ENCODE results near the gene ANKS1B.

Gene ANKS1B

DNA sequence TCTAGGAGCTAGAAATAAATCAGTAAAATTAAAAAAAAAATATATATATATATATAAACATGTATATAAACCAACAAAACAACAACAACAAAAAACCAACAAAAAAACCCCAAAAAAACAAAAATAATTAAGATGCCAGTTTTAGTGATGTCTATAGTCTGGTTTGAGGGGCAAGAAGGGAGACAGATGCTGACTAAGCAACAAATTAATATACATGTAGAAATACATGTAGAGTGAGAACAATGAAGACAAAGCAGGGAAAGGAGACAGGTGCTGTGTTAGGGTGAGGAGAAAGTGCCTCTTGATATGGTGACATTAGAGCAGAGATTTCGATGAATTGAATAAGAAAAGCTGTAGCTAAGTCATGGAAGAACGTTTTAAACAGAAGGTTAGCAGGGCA is 861.8 kb downstream of the ANKS1B start:
- DNase-seq (ENCODE audit: low spot score) = no peak

DNA sequence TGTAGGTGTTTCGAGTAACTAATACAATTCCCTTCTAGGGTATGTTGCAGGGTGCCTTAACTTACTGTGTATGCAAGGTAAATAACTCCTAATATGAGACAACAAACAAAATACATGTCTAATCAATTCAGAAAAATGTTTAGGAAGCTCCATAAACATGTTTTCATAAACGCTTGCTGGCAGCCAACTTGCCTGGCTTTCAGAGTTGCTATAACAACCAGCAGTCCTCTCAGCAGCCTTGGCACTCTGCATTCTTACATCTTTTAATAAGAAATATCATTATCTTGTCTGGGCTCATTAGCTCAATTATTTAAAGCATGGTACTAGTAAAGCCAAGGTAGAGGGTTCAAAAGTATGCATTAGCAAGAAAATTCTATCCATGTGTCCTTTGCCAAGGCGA is 862.2 kb downstream of the ANKS1B start:
- no peak for DNase-seq (ENCODE audit: low spot score)

DNA sequence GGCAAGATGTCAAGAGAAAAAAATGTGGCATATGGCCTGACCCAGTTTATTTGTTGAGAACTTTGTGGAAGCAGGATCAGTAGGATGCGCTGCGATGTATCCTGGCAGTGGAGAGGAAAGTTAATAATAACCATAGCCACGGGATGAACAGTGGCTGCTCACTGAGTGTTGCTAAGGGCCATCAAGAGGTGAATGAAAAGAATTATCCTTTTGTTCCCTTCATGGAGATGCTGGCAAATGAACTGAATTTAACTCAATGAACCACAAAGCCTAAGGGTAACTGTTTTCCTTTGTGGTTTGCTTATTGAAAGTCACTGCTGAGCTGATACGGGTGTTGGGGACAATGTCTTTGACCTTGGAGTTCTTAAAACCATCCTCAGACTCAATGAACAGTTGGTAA is 863.2 kb downstream of the ANKS1B start:
- no peak for DNase-seq (ENCODE audit: low spot score)

DNA sequence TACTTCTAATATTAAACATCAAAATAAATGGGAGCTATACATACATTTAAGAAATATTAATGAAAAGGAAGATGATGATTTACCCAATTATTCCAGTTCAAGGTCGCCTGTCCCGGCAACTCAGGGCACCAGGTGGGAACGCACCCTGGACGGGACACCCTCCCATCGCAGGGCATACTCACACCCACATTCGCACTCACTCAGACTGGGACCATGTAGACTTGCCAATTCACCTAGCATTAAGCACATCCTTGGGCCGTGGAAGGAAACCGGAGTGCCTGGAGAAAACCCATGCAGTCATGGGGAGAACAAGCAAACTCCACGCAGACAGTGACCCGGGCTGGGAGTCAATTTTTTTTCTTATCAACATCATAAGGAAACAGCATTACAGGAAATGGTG is 864.8 kb downstream of the ANKS1B start:
- no peak for DNase-seq (ENCODE audit: low spot score)

DNA sequence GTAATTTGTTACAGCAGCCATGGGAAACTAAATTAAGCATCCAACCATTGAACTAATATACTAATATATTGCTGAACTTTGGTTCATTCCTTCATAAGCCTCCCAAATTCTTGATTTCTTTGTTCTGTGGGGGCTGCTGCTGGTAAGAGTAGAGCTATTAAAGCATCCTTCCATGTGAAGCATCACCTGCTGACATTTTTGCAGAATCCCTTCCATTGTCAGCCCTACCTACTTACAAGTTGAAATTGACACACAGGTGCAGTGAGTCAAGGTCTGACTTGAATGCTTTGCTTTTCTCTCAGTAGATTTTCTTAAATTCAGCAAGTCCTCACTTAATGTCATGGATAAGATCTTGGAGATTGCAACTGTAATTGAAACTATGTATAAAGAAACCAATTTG is 865.3 kb downstream of the ANKS1B start:
- DNase-seq (ENCODE audit: low spot score) = no peak

DNA sequence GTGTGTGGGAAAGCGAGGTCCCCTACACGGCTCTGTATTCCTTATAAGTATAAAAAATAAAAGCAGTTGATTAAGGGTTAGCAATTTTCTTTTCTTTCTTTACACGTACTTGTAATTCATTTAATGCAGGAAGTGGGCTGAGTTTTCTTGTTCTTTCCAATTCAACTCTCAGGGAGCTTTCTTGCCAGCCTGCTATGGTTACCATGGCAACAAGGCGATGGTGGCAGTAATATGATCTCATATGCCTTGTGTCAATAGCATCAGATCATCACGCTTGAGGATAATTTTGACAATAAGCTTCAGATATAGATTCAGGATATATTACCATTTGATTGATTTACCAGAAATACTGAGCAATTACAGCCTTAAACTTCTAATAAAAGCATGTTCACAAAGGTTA is 873.1 kb downstream of the ANKS1B start:
- no peak for DNase-seq (ENCODE audit: low spot score)

DNA sequence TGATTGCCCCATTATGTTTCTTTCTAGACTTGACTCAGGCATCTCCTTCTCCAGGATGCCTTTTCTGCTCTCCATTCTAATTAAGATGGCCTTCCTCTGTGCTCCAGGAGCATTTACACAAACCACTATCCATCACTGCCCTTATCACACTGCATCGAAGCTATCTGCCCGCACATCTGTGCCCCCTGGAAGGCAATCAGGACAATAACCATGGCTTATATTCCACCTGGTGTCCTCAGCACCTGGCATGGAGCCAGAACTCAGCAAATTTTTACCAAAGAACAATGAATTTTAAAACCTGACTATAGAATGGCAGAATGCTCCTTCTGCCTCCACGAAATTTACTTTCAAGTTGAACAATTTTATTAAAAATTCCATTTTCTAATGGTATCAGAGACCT is 873.9 kb downstream of the ANKS1B start:
- DNase-seq (ENCODE audit: low spot score) = no peak

DNA sequence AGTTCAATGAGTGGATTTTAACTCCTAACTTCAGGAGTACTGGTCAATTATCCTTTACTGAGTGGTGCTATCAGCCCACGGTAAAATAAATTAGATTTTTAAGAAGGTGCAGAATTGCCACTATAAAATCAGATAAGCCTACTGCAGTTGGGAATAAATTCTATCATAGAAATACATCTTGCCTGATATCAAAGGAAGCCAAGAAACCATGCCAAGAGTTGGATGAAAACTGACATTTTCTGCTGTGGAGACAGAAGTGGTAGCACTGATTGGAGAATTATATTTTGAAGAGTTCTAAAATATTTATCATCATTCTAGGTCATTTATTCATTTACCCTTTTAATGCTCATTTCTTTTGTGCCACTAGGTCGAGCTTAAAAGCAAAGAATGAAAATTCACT is 874.5 kb downstream of the ANKS1B start:
- no peak for DNase-seq (ENCODE audit: low spot score)

DNA sequence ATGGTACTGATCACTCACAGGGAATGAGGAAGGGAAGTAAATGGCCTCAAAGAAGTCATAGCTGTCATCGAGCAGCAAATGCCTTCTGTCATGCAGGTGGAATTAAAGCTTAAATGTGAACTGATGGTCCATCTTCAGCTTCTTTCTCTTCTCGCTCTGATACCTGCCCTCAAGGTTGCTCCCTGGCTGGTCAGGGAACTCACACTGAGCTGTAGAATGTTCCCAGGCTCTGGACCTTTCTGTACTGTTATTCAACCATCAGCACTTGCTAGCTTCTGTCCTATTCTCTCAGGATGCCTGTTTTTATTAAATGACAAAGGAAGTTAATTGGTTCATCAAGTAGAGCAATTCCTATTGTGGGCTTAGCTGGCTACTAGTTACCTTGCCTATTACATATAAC is 875.8 kb downstream of the ANKS1B start:
- no peak for DNase-seq (ENCODE audit: low spot score)

DNA sequence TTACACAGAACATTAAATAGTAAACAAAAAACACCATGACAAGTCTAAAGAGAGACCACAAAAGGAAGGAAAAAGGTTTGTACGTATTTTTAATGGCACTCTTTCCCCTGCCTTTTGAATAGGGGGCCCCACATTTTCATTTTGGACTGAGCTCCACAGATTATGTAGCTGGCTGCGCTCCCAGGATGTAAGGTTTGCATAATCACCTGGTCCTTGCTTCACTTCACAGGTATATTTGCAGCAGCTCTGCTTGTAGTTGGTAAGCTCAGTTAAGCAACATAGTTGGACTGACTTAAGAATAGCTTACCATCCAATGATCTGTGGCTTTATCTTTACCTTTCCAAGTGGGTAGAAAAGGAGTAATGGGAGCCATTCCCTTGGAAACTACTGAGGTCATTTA is 885.0 kb downstream of the ANKS1B start:
- no peak for DNase-seq (ENCODE audit: low spot score)

DNA sequence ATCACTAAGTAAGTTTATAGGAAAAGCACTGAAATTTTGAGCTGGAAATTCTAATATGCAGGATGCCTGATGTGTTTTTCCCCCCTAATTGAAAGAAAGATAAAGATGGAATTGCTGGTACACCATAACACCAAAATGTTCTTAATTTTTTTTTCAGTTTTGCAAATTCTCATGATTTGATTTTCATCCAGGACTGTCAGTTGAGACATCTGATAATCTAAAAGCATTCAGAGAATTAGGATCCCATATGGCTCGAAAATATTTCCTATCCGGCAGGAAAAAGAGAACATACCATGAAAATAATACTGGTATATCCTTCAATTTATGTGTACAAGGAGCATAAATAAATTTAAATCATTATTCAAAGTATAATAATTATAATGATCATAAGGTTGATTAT is 887.6 kb downstream of the ANKS1B start:
- DNase-seq (ENCODE audit: low spot score) = no peak

DNA sequence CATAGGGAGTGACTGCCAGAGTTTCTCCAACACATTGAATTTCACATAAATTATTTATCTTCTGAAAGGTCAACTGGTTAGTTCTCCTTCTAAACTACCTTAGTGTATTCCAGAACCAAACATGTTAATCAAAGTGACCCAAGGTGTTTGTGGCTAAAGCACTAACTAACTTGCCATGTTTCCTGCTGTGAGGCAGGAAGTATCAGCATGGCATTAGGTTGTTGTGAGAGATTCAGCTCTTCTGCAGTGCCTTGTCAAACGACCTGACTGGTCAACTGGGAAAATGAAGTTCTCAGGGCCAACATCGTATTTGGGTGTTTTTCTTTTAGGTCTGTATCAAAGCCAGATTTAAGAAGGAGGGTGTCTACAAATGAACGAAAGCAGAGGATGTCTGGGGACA is 891.6 kb downstream of the ANKS1B start:
- DNase-seq (ENCODE audit: low spot score) = no peak

DNA sequence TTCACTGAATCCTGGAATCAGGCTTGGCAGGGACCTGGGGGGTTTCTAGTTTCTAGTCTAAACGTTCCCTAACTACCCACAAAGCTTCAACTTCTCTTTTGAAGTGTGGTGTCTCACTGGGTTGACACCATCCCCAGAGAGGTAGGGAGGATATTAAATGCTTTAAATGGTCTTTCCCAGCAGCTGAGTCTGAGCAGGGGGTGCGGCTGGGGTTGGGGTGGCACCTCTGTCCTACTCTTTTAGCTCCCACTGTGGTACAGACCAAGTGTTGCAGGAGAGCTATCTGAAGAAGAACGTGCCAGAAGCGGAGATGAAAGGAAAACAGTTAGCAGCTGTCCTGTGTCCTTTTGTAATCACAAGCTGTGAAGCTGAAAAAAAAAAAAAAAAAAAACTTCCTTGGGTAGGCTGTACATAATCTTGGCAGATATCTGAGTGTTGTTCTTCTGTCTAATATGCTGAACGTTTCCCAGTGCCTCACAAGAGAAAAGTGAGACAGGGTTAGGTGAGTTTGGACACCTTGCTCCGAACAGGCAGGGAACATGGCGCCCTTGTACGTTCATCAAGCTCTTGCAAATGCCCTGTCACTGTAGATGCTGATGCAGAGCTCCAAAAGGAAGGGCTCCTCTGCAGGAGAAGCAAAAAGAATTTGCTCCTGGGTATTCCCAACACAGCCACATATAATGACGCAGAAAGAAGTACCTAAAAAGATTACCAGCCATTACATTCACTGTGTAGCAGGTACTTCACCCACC is 892.5 kb downstream of the ANKS1B start:
- DNase-seq (ENCODE audit: low spot score) = no peak

DNA sequence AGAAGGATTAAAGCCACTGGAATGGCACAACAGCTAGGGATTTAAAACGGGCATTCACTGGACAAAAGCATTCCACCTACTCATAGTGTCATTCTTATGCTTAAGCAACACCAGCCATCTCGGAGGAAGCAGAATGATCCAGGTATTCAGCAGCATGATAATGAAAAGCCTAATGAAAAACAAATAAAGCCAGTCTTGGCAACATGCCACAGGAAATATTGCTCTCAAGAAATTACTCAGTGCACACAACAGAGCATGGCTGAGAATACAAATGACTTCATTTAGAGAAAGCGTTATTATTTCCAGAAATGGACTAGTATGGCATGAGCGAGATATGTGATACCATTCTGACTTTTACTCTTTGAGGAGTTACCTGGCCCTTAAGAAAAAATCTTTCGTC is 897.5 kb downstream of the ANKS1B start:
- DNase-seq (ENCODE audit: low spot score) = no peak

DNA sequence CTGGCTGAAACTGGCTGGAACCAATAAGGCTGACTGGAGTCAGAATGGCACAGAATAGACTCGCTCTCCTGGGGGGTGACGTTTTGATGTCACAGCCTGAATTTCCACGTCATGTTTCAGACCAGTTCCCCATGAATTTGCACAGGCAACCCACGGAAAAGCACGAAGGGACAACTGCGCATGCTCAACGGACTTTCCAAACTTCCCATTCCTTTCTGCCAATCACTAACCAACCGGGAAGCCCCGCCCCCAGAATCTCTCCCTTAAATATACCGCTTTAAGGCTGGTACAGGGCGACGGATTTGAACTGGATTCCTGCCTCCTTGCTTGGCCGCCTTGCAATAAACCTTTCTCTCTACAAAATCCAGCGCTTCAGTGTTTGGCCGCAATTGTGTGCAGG is 904.9 kb downstream of the ANKS1B start:
- no peak for DNase-seq (ENCODE audit: low spot score)

DNA sequence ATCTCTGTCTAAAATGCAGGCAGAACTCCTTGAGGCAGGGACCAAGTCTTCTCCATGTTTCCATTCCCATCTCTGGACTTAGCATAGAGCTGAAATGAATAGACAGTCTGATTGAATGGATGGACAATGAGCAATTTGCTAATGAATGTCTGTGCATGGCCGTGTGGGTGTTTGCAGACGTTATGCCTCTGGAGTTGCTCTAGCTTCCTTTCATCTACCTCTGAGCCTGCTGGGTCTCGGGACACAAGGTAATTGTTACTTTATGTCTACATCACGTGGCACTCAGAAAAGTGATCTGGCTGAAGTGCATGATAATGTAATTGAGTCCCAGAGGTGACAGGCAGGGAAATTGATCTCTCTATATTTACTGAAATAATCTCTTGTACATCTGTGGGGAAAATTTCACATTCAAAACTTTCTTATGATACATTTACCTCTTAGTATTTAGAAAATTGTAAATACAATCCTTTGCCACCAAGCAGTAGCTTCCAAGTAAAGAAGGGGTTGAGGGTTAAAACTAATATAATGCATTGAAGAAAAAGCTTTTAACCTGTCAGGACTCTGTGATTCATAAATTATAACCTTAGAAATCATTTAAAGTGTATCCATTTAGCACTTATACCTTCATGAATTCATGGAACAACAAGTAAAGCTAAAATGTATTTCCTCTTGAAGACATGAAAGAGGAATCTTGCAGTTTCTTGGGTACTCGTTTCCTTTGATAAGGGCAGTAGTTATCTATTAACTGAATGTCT is 915.6 kb downstream of the ANKS1B start:
- DNase-seq (ENCODE audit: low spot score) = no peak

DNA sequence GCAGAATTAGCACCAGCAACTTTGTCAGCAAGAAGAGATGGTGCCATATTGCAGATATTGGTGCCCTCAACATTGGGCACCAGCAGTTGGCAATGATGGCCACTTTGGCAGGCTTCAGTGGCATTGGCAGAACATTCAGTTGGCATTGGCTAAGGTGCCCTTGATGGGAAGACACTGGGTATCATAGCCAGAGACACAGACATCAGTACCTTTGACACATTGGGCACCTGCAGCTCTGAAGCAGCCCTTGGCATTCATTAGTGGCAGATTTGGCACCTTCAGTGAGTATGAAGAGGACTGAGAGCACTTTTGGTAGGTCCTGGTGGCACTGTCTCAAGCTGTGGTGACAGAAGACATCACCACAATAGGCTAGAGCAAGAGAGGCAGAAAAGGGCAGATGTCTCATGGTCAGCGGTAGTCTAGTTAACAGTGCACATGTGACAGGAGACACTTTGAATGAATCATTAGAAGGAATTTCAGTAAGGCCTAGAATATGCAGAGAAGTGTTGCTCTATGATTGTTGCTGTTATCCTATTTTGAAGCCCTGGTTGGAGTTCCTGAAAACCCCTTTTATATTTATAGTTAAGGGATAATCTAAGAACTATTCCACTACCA is 917.5 kb downstream of the ANKS1B start:
- DNase-seq (ENCODE audit: low spot score) = no peak

DNA sequence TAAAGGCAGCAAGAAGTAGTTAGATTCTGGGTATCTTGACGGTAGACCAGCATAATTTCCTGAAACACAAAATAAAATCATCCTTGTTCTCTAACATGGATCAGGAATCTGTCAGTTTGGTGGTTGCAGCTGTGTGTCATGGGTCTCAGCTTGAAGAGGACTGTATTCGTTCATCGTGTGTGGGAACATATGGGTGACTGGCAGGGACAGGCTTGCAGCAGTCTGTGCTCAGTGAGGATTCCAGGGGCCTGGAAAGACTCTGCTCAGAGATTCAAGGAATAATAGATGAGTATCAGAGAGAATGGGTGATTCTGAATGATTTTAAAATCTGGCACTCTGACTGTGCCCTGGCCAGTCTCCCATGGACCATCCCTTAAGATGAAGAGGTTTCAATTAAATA is 918.0 kb downstream of the ANKS1B start:
- no peak for DNase-seq (ENCODE audit: low spot score)

DNA sequence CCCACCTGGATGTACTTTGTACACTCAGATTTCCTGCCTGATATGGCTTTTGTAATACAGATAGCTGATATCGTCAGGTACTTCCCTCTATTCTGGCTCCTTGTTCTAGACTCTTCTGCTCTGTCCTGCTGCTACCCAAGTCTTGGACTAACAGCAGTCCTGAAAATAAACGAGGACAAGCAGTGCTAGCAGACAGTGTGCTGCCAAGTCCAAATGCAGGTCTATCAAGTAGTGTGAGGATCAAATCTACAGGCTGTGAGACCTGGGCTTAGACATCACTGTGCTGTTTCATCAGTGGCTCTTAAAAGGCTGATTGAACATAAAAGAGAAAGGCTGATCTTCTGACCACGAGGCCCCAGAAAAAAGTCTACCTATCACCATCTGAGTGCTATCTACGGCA is 921.6 kb downstream of the ANKS1B start:
- DNase-seq (ENCODE audit: low spot score) = no peak

DNA sequence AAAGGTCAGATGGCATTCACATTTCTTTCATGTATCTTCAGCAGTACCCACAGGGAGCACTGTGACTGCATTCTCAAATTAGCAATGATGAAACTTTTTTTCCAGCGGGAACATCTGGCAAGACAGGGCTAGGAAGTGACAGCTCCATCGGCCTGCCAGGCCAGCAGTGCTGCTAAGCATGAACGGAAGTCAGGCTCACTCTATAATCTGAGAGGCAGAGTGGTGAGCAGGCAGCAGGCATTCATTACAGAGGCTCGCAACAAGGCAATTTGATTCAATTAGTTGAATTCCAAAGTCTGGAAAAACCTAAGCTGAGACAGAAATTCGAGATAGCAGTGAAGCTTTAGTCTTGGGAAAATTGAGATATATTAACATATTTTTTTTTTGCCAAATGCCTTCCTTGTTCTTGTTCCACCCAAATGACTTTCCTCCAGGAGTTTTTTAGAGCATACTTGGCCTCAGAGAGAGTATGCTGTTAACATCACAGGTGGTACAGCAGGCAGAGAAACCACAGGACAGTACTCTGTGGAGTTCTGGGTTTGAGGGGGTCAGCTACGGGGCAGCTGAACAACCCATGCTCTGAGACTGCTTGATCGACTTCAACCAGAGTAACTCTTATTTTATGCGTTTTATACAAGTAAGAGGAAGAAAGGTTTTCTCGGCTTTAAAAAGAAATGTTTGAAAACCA is 924.8 kb downstream of the ANKS1B start:
- DNase-seq (ENCODE audit: low spot score) = no peak

DNA sequence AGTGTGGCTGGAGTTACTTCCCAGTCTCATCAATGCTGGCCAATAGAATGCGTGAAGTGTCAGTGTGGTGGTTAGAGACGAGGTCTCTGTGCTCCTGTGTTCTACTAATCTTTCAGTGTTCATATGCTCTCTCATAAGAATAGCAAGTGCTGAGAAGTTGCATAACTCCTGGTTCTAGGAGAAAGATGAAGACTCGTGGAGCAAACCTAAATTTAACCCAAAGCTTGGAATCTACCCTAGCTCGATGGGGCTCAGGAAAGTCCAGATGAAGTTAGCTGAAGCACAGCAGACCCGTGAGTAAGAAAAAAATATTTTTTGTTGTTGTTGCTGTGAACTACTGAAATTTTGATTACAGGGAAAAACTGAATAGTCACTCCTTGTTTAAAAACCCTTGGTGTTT is 927.1 kb downstream of the ANKS1B start:
- no peak for DNase-seq (ENCODE audit: low spot score)

DNA sequence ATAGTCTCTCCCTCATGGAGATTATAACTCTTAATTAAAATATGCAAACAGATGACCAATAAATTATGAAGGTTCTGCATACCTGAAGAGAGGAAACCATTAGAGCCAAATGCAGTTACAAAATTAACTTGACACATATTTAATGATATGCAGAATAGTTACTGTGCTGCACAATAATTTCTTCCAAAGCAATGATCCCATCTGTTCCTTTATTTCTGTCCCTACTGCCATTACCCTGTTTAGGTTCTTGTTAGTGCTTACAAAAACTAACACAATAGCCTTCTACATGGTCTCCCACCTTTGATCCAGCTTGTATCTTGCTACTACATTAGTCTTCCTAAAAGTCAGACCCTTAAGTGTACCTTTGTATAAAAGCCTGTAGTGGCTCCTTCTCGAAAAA is 928.5 kb downstream of the ANKS1B start:
- no peak for DNase-seq (ENCODE audit: low spot score)

DNA sequence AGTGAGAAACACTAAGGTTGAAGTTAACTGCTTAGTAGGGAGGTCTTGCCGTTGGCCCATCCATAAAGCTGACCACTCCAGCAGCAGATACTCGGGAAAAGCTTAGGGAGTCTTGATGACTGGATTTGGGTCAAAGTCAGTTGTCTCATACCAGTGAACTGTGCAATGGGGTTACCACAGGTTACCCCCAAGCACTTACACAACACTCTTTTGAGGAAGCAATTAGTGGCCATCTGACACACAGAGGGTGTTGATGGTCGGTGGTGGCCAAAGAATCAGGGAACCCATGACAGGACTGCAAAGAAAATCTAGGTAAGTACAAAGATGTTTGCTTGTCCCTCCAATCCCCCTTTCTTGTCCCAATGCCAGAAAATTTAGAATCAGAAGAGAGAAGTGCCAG is 929.4 kb downstream of the ANKS1B start:
- no peak for DNase-seq (ENCODE audit: low spot score)

All from CD4-positive, alpha-beta T cell treated with Interleukin-15 for 4 hours (primary cell).